Measurements from ENCODE around the gene SLC9A3.

The SLC9A3 gene

GRCh38 chr5:464446-464842 is 59.8 kb downstream of the SLC9A3 start:
- H3K4me3 ChIP-seq (ENCODE audit: low read depth, low read length) = no peak overlapping the region
- no peak for TF ChIP-seq CTCF (IDR thresholded peaks at IDR 0.05; ENCODE audit: low read depth, low read length)

DNA sequence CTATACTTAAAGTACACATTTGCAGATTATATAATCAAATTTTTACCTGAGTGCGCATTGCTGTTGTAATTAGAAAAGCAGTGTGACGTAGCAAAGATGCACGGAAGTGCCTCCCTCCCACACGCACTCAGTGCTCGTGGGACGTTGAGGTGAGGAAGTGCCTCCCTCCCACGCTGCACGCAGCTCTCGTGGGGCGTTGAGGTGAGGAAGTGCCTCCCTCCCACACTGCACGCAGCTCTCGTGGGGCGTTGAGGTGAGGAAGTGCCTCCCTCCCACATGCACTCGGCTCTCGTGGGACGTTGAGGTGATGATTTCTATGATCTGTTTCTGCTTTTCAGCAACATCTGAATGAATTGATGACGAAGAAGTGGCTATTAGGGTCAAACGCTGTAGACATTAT is 60.3 kb downstream of the SLC9A3 start:
- H3K4me3 ChIP-seq (ENCODE audit: low read depth, low read length) = no peak overlapping the region
- no peak for TF ChIP-seq CTCF (IDR thresholded peaks at IDR 0.05; ENCODE audit: low read depth, low read length)

DNA sequence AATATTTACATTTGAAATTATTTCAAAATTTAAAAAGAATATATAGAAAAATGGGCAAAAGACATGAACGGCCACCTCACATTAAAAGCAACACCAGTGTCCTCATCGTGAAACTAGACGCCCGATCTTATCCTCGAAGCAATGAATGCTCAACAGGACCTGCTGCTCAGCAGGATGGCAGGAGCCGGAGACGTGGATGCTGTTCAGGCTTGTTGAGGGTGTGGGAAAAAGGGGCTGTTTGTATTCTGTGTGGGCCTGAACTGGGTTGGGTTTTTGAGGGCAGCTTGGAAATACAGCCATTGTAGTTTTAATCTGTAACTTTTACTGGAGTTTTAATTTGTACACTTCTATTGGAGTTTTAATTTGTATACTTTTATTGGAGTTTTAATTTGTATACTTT is 60.9 kb downstream of the SLC9A3 start:
- no peak for TF ChIP-seq CTCF (IDR thresholded peaks at IDR 0.05; ENCODE audit: low read depth, low read length)
- H3K4me3 ChIP-seq (ENCODE audit: low read depth, low read length) = no peak overlapping the region

- no peak for TF ChIP-seq CTCF (IDR thresholded peaks at IDR 0.05; ENCODE audit: low read depth, low read length)
Measured at GRCh38 chr5:462051-462481, 62.2 kb downstream of the SLC9A3 start.

GRCh38 chr5:460273-460625 is 64.0 kb downstream of the SLC9A3 start:
- no peak overlapping the region for H3K4me3 ChIP-seq (ENCODE audit: low read depth, low read length)
- TF ChIP-seq CTCF (IDR thresholded peaks at IDR 0.05; ENCODE audit: low read depth, low read length) = no peak

More at GRCh38 chr5:462051-462481, 62.2 kb downstream of the SLC9A3 start:
- no peak overlapping the region for H3K4me3 ChIP-seq (ENCODE audit: low read depth, low read length)

- TF ChIP-seq CTCF (IDR thresholded peaks at IDR 0.05; ENCODE audit: low read depth, low read length) = no peak
- H3K4me3 ChIP-seq (ENCODE audit: low read depth, low read length) = no peak overlapping the region
Measured at GRCh38 chr5:459562-460272, 64.5 kb downstream of the SLC9A3 start.

DNA sequence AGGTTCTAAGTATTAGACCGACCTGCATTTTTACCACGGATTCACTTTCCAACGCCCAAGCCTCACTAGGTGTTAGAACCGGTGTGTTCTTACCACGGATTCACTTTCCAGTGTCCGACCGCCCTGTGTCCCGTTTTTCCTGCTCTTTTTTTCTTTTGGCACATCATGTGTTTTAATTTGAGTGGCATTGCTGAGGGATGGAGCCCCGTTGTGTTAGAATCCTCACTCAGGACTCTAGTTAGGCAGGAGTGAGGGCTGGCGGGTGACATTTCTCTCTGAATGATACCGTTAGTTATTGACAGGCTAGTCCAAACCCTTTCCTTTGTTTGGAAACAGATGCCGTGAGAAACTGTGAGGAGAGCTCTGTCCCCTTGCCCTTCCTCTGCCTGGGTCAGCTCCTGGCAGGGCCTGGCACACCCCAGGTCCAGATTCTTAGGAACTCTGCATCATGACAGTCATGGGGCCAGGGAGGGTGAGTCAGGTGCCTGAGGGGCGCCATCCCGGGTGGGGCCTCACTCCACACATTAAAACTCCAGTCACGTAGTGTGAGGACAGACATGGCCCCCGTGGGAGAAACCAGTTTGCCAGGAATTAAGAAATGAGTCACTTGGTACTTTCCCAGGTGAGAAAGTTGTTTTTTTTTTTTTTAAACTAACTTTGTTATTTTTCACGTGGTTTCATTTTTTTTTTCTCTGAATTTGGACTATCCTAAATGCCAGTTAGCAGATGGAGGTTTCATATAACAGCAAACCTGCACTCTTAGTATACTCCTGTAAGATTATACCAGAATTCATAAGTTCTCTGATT is 65.5 kb downstream of the SLC9A3 start:
- H3K4me3 ChIP-seq (ENCODE audit: low read depth, low read length) = no peak overlapping the region
- TF ChIP-seq CTCF (IDR thresholded peaks at IDR 0.05; ENCODE audit: low read depth, low read length) = no peak

All from WI38 (cell line).